HPDE6-E6E7 (cell line): ENCODE measurements around the gene KLHL18.
"Not testable (repeated sequence)": the region's sequence is repeated elsewhere in the genome, so short reads cannot be mapped to it uniquely, and the experiment has no call there.

Experiments used
- DNase-seq: peaks from one replicate; pipeline ENCODE4 v3.0.0; 2011; ENCODE audit warnings: missing footprints; ENCODE audit errors: extremely low spot score

KLHL18 gene

DNA sequence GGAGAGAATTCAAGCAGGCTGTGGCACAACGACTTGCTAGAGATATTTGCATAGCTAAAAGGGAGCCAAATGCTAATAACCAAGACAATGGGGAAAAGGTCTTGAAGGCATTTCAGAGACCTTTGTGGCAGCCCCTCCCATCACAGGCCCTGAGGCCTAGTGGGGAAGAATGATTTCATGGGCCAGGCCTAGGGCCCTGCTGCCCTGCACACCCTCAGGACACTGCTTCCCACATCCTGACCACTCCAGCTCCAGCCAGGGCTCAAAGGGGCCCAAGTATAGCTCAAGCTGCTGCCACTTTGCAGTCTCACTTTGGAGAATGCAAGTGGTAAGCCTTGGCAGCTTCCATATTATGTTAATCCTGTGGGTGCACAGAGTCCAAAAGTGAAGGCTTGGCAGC, 76.6 kb downstream of the KLHL18 start:
- no peak for DNase-seq

GRCh38 chr3:47360110-47360517, 77.4 kb downstream of the KLHL18 start:
- DNase-seq: not testable (repeated sequence)

- no peak for DNase-seq
These were observed 80.0 kb downstream of the KLHL18 start for GRCh38 chr3:47362701-47363100.

GRCh38 chr3:47365213-47366153, 82.7 kb downstream of the KLHL18 start:
- DNase-seq: no peak

DNA sequence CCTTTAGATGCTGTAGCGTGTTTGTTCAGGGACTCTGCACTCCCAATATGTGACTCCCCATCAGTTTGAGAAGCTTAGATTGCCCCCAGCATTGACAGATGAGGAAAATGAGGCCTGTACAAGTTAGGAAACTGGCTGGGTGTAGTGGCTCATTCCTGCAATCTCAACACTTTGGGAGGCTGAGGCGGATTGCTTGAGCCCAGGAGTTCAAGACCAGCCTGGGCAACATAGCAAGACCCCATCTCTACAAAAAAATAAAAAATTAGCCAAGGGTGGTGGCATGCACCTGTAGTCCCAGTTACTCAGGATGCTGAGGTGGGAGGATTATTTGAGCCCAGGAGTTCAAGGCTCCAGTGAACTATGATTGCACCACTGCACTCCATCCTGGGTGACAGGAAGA, 84.1 kb downstream of the KLHL18 start:
- no peak for DNase-seq

DNA sequence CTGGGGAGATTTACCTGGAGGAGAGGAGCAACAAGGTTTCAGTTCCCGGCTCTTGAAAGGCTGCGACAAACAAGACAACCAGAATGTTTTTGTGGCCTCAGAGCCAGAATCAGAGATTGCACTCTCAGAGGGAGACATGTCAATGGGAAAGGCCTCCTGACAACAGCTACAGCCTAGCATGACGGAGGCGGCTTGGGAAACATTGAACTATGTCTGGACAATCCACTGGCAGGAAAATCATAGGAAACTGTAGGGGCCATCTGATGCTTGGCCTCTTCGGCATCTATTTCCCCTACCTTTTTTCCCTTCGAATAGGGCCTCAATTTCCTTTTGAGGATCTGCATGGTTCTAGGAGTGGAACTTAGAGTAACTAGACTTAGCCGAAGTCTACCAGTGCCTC, 84.9 kb downstream of the KLHL18 start:
- DNase-seq: no peak

- not testable (repeated sequence) for DNase-seq
These were observed 87.3 kb downstream of the KLHL18 start for GRCh38 chr3:47370020-47370419.

DNA sequence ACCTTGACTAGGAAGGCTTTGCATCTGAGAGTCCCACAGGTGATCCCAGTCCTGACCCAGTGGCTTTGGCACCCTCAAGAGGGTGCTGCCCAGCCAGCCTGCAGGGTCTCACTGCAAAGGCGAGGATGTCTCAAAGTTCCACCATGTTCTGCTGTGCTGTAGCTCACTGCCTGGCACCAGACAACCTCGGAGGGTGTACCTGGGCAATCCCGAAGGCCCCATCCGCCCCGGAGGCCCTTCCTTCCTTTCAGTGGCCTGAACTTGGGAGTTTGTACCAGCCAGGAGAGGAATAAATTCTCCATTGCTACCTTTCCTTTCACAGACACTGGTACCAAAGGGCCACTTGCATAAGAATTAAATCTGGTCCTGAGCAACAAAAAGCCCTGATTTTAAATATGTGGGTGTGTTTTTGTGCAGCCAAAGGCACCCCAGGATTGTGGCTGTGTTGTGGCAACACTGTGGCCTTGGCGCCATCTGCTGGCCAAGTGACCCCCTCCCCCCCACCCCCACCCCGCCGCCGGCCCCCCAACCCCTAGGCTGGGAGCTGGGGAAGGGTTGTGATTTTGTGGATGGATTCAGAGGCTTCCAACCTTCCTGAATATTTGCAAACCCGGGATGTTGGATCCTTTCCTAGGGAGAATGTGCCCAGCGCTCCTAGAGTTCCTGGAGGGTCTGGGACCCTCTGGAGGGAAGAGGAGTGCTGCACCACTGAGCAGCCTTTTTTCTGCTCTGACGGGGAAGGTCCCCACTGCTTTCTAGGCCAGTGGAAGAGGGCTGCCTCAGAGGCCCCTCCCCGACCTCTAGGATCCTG, 88.3 kb downstream of the KLHL18 start:
- DNase-seq: no peak

GRCh38 chr3:47374587-47374986, 91.8 kb downstream of the KLHL18 start:
- DNase-seq: no peak

GRCh38 chr3:47376393-47376792, 93.6 kb downstream of the KLHL18 start:
- no peak for DNase-seq

DNA sequence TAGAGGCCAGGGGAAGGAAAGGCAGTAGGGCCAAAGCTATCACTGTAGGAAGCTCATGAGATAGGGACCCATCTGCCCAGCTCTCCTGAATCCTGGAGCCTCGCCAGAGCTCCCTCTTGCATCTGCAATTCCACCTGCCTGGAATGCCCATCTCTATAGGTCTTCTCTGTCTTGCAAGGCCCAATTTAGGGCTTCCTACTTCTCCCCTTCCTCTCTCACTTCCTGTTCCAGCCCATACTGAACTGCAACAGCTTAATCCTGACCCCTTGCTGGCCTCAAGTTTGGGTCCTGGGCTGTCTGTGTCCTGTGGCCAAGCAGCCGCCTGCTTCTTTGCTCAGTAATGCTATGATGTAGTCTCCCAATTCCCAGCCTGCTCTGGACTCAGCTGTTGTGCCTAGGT, 94.4 kb downstream of the KLHL18 start:
- DNase-seq: no peak

- no peak for DNase-seq
These were observed 96.1 kb downstream of the KLHL18 start for GRCh38 chr3:47378869-47379268.

GRCh38 chr3:47379411-47379899, 96.7 kb downstream of the KLHL18 start:
- no peak for DNase-seq

GRCh38 chr3:47380026-47380600, 97.4 kb downstream of the KLHL18 start:
- DNase-seq: no peak

- peak; percentile 71 for DNase-seq
These were observed 98.0 kb downstream of the KLHL18 start, which contains the start of gene PTPN23 for GRCh38 chr3:47380601-47381316. Gene PTPN23 (plus strand): TSS chr3:47381021. CDS start chr3:47381097, 76 bp downstream.

GRCh38 chr3:47381317-47382157, 98.8 kb downstream of the KLHL18 start:
- peak; percentile 29 for DNase-seq

DNA sequence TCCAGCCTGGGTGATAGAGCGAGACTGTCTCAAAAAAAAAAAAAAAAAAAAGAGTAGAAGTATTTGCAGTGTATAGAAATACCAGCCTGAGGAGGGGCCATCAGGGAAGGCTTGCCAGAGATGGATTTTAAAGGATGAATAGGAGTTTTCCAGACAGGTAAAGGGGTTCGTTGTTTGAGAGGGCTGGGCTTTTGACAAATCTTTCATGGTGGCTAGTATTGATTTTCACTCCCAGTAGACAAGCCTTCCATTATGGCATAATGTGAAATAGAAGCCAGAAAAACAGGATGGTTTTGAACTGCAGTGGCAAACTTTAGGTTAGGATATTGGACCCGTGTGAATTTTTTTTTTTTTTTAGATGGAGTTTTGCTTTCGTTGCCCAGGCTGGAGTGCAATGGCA, 101.7 kb downstream of the KLHL18 start:
- DNase-seq: no peak

DNA sequence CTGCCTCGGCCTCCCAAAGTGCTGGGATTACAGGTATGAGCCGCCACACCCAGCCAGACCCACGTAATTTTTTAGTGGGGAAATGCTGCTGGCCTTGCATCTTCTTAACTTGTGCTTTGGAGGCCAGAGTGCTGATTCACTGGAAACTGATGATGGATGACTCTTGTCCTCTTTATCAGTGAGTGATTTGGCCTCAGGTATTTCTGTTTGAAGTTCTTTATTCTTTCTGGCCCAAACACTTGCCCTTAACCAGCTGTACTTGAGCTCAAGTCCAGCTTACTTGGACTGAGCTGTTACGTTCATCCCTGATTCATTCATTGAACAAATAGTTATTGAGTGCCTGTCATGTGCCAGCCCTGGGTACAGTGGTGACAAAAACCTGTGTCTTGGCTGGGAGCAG, 102.3 kb downstream of the KLHL18 start:
- DNase-seq: no peak

DNA sequence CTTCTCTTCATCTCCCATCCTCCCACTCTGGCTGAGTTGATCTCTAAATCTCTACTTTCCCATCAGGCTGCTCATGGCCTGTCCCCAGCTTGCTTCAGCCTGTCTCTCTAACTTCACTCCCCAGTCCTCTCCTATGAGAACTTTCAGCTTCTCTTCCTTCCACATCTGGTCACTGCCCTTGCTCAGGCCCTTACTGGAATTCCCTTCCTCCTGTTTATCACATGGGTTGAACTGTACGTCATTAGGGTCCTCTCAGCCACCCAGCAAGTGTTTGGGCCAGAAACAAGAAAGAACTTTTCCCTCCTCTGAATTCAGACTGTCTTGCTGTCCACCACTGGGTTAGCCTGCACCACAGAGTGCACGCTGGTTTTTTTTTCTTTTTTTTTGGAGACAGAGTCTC, 103.1 kb downstream of the KLHL18 start:
- no peak for DNase-seq

GRCh38 chr3:47392933-47393332, 110.2 kb downstream of the KLHL18 start:
- no peak for DNase-seq
